ENCODE measurements around the gene ITPK1.

DNA sequence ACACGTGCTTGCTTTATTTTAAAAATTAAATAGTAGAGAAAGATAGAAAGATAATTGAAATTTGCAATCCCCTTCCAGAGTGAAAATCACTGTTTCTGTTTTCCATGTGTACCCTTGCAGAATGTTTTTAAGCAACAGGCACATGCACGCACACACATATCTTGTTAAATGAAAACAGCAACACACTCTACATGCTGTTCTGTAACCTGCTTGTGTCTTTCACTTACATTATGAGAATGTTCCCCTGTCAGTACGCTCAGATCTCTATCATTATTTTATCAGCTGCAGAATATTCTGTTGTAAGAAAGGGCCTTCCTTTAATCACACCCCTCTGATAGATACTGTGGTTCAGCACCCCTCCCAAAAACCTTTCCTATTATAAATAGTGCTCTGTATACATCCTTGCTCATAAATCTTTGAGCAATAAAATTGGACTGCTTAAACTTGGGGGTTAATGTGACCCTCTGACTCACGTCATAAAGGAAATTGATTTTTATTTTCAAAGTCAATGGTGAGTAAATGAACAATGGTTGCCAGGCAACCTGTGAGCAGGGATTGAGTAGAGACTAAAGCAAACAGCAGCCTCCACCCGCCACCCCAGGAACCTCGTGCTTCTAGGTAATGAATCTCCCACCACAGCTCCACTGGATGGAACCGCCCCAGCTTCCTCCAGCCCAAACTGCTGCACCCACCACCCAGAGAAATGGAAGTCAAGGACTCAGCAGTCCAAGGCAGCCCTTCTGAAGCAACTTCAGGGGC, 224.7 kb downstream of the ITPK1 start:
- TF ChIP-seq CTCF (IDR thresholded peaks at IDR 0.05): no peak
- TF ChIP-seq POLR2A (IDR thresholded peaks at IDR 0.05): no peak
- no peak for TF ChIP-seq POLR2AphosphoS5 (IDR thresholded peaks at IDR 0.05)

Measured in stomach (tissue), 4 donors.